ENCODE measurements around the gene MOB1A. TPM values are rescaled to one million over a fixed set of nuclear protein-coding genes. Genes with fewer than 3 reads are reported as not detected.

MOB1A gene
- total and polyA plus RNA-seq, 3 experiments from 2014 or later, result 161 to 185 (median 177) TPM

DNA sequence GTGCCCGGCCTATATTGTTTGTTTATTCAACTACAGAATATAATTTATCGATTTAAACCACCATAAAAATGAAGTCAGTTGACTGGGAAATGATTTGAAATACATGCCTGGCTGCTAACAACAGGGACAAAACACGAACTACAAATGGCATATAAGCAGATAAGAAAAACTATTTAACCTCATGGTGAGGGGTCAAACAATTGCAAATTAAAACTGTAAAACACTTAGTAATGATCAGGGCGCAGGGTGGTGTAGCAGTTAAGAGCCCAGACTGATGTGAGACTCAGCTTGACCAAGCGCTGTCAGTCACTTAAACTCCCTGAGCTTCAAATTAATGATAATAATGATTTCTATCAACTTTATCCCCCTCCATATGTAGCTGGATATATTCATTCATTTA lies 26.4 kb upstream of the MOB1A start:
- POLR2A ChIA-PET, result interaction anchor here (2.7 kb wide), 1 partner anchor 27 kb away, joined by 11 read pairs; the partner anchor contains the start of gene MOB1A

DNA sequence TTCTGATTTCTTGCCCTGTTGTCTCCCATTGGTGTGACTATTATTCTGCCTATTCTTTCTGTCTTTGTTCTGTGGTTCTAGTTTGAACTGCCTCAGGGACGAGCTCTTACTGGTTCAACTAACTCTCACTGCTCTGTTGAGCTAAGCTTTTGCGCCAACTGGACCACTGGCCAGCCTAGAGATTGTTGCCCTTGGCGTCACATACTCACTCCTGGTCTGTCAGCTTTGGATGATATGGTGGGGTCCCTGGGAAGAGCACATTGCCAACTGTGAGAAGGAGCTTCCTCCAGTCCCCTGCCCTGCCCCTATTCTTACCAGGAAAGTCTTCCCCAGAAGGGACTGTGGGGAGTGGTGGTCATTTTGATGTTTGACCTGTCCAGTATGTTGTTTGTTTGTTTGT lies 25.8 kb upstream of the MOB1A start:
- Histone ChIP-seq H3K27ac (ENCODE audit: low read depth, low read length) (no peak overlapping the region), H3K36me3 (ENCODE audit: insufficient read depth, low read length) (no peaks in the 10 kb centered on the region), H3K4me1 (ENCODE audit: insufficient read depth, low read length) (peaks cover 39% of the 10 kb centered on the region), H3K4me3 (ENCODE audit: low read length) (no peak overlapping the region), H3K9me3 (ENCODE audit: low read length) (no peaks in the 10 kb centered on the region), H3K27me3 (ENCODE audit: insufficient read depth, low read length, poor library complexity, severe bottlenecking) (no peaks in the 10 kb centered on the region)
- Mint-ChIP-seq H3K9me3 (no peaks in the 10 kb centered on the region), H3K27me3 (no peaks in the 10 kb centered on the region), H3K4me3 (peak overlapping the region in 1 of 7 donors; percentile 6), H3K36me3 (peaks cover 0 to 15% (median 3%) of the 10 kb centered on the region in 3 donors), H3K27ac (peak overlapping the region in 7 of 8 donors; percentile 11 to 98 (median 70)), H3K4me1 (peaks cover 34 to 74% (median 65%) of the 10 kb centered on the region in 3 donors)
- CTCF ChIA-PET, result interaction anchor here (1.1 kb wide), 2 partner anchors 25 to 45 kb away, joined by 3 to 4 read pairs; partner anchors contain the start of gene MOB1A
- DNase-seq, result no peak
- POLR2A ChIA-PET, result interaction anchor here (0.5 kb wide), 1 partner anchor 10 kb away, joined by 5 read pairs; no protein-coding TSS in a partner anchor

More for the DNA sequence above, 26.4 kb upstream of the MOB1A start:
- H3K4me3 ChIP-seq (ENCODE audit: low read length), result no peak overlapping the region
- Mint-ChIP-seq H3K27ac (peak overlapping the region; percentile 92 to 98 (median 97)), H3K9me3 (no peaks in the 10 kb centered on the region), H3K27me3 (no peaks in the 10 kb centered on the region), H3K4me1 (peaks cover 28 to 71% (median 59%) of the 10 kb centered on the region in 3 donors), H3K4me3 (peak overlapping the region in 6 of 7 donors; percentile 73 to 81 (median 76)), H3K36me3 (peaks cover 0 to 20% (median 7%) of the 10 kb centered on the region in 3 donors)
- CTCF ChIA-PET, result interaction anchor here (0.9 to 3.0 kb wide), 5 partner anchors 24 to 382 kb away, joined by 3 to 8 read pairs (median 3); partner anchors contain the start of gene MOB1A
- H3K9me3 ChIP-seq (ENCODE audit: low read length), result no peaks in the 10 kb centered on the region
- peak overlapping the region; percentile 68 for H3K27ac ChIP-seq (ENCODE audit: low read depth, low read length)
- peaks cover 4% of the 10 kb centered on the region for H3K36me3 ChIP-seq (ENCODE audit: insufficient read depth, low read length)
- H3K4me1 ChIP-seq (ENCODE audit: insufficient read depth, low read length), result peaks cover 34% of the 10 kb centered on the region
- DNase-seq, result no peak
- H3K27me3 ChIP-seq (ENCODE audit: insufficient read depth, low read length, poor library complexity, severe bottlenecking), result no peaks in the 10 kb centered on the region

DNA sequence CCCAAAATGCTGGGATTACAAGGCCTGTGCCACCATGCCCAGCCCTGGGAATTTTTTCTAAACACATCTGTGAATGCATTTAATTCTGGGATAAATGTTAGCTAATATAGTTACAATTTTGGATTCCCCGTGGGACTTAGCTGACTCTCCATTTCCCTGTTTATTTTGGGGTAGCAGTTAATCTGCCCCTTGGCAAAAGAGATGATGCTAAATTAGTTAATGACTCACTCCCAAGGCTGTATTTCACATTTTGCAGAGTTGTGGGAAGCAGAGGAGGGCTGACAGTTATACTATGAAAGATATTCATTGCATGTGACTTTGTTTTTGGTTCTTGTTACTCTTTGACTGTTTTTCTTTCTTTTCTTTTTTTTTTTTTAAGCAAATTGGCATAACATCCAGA lies 22.9 kb upstream of the MOB1A start:
- peaks cover 0 to 7% (median 0%) of the 10 kb centered on the region in 3 donors for H3K36me3 Mint-ChIP-seq

DNA sequence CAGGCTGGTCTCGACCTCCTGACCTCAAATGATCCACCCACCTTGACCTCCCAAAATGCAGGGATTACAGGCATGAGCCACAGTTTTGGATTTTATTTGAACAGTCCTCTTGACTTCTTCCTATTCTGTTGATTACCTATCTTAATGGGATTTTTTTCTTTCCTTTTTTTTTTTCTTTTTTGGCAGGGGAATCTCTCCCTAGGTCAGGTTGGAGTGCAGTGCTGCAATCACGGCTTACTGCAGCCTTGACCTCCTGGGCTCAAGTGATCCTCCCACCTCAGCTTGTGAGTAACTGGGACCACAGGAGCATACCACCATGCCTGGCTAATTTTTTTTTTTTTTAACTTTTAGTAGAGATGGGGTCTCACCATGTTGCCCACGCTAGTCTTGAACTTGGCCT lies 22.5 kb upstream of the MOB1A start:
- peaks cover 39 to 69% (median 59%) of the 10 kb centered on the region in 3 donors for H3K4me1 Mint-ChIP-seq
- ChIA-PET CTCF (interaction anchor here (1.3 kb wide), 1 partner anchor 22 kb away, joined by 3 read pairs; the partner anchor contains the start of gene MOB1A), POLR2A (no interaction called here)
- H3K27ac Mint-ChIP-seq, result peak overlapping the region in 2 of 8 donors; percentile 85 to 98
- Histone ChIP-seq H3K4me3 (ENCODE audit: low read length) (no peak overlapping the region), H3K9me3 (ENCODE audit: low read length) (no peaks in the 10 kb centered on the region), H3K36me3 (ENCODE audit: insufficient read depth, low read length) (no peaks in the 10 kb centered on the region), H3K27ac (ENCODE audit: low read depth, low read length) (no peak overlapping the region), H3K4me1 (ENCODE audit: insufficient read depth, low read length) (peaks cover 37% of the 10 kb centered on the region), H3K27me3 (ENCODE audit: insufficient read depth, low read length, poor library complexity, severe bottlenecking) (no peaks in the 10 kb centered on the region)
- H3K4me3 Mint-ChIP-seq, result peak overlapping the region in 1 of 7 donors; percentile 54
- H3K9me3 Mint-ChIP-seq, result no peaks in the 10 kb centered on the region
- no peak for DNase-seq
- H3K36me3 Mint-ChIP-seq, result peaks cover 0 to 7% (median 0%) of the 10 kb centered on the region in 3 donors
- no peaks in the 10 kb centered on the region for H3K27me3 Mint-ChIP-seq

More for the DNA sequence above, 22.9 kb upstream of the MOB1A start:
- DNase-seq, result no peak
- no peak overlapping the region for H3K27ac ChIP-seq (ENCODE audit: low read depth, low read length)
- ChIA-PET POLR2A (no interaction called here), CTCF (interaction anchor here (1.3 kb wide), 1 partner anchor 23 kb away, joined by 3 read pairs; the partner anchor contains the start of gene MOB1A)
- H3K9me3 Mint-ChIP-seq, result no peaks in the 10 kb centered on the region
- H3K36me3 ChIP-seq (ENCODE audit: insufficient read depth, low read length), result no peaks in the 10 kb centered on the region
- H3K4me1 Mint-ChIP-seq, result peaks cover 43 to 73% (median 63%) of the 10 kb centered on the region in 3 donors
- peaks cover 41% of the 10 kb centered on the region for H3K4me1 ChIP-seq (ENCODE audit: insufficient read depth, low read length)
- peak overlapping the region in 1 of 7 donors; percentile 54 for H3K4me3 Mint-ChIP-seq
- peak overlapping the region in 4 of 8 donors; percentile 24 to 85 (median 45) for H3K27ac Mint-ChIP-seq
- no peak overlapping the region for H3K4me3 ChIP-seq (ENCODE audit: low read length)
- no peaks in the 10 kb centered on the region for H3K27me3 ChIP-seq (ENCODE audit: insufficient read depth, low read length, poor library complexity, severe bottlenecking)
- H3K9me3 ChIP-seq (ENCODE audit: low read length), result no peaks in the 10 kb centered on the region
- no peaks in the 10 kb centered on the region for H3K27me3 Mint-ChIP-seq

DNA sequence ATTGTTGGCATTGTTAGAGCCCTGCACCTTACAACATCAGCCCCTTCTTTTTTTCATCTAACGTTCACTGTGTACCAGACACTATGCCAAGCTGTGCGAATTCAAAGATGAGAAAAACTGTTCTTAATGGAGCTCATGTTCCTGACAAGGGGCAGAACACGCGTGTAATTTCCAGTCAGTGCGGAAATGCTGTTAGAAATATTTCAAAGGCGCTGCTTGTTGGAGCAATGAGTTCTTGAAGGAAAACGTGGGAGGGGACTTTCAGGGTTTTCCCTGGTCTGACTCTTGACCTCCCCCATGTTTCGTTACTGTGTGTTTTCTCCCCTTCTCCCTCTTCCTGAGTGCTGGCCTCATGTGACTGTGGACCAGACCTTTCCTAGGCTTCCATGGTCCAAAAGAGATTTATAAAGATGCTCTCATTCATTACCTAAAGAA lies 21.2 kb upstream of the MOB1A start:
- H3K4me1 ChIP-seq (ENCODE audit: insufficient read depth, low read length), result peaks cover 23% of the 10 kb centered on the region
- Mint-ChIP-seq H3K27me3 (no peaks in the 10 kb centered on the region), H3K9me3 (no peaks in the 10 kb centered on the region), H3K27ac (peak overlapping the region; percentile 85 to 100 (median 96)), H3K4me1 (peaks cover 26 to 56% (median 46%) of the 10 kb centered on the region in 3 donors), H3K36me3 (peaks cover 0 to 7% (median 0%) of the 10 kb centered on the region in 3 donors), H3K4me3 (peak overlapping the region; percentile 90 to 100 (median 95))
- H3K36me3 ChIP-seq (ENCODE audit: insufficient read depth, low read length), result no peaks in the 10 kb centered on the region
- H3K9me3 ChIP-seq (ENCODE audit: low read length), result no peaks in the 10 kb centered on the region
- no peaks in the 10 kb centered on the region for H3K27me3 ChIP-seq (ENCODE audit: insufficient read depth, low read length, poor library complexity, severe bottlenecking)
- ChIA-PET CTCF (interaction anchor here (1.2 to 5.0 kb wide), 7 partner anchors 10 to 373 kb away, joined by 3 to 59 read pairs (median 5); partner anchors contain the start of genes BOLA3 and MOB1A), POLR2A (interaction anchor here (0.7 to 3.6 kb wide), 9 partner anchors 8 to 371 kb away, joined by 3 to 84 read pairs (median 4); partner anchors contain the start of genes MOB1A and STAMBP)
- H3K4me3 ChIP-seq (ENCODE audit: low read length), result peak overlapping the region; percentile 97
- no peak for DNase-seq
- peak overlapping the region; percentile 84 for H3K27ac ChIP-seq (ENCODE audit: low read depth, low read length)

DNA sequence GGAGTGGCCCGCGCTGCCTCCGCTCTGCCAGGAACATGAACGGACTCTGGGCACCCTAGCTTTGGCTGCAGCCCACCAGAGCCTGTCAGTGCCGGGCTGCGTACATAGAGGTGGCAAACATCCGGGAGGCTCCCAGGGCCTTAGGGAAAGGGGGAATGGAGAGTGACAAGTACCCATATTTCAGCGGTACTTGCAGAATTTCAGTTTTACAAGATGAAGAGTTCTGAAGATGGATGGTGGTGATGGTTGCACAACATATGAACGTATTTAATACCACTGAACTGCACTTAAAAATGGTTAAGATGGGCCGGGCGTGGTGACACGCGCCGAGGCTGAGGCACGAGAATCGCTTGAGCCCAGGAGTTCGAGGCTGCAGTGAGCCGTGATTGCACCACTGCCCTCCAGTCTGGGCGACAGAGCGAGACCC lies 20.6 kb upstream of the MOB1A start:
- peaks cover 23 to 50% (median 41%) of the 10 kb centered on the region in 3 donors for H3K4me1 Mint-ChIP-seq
- DNase-seq, result peak in 1 of 5 donors; percentile 3

DNA sequence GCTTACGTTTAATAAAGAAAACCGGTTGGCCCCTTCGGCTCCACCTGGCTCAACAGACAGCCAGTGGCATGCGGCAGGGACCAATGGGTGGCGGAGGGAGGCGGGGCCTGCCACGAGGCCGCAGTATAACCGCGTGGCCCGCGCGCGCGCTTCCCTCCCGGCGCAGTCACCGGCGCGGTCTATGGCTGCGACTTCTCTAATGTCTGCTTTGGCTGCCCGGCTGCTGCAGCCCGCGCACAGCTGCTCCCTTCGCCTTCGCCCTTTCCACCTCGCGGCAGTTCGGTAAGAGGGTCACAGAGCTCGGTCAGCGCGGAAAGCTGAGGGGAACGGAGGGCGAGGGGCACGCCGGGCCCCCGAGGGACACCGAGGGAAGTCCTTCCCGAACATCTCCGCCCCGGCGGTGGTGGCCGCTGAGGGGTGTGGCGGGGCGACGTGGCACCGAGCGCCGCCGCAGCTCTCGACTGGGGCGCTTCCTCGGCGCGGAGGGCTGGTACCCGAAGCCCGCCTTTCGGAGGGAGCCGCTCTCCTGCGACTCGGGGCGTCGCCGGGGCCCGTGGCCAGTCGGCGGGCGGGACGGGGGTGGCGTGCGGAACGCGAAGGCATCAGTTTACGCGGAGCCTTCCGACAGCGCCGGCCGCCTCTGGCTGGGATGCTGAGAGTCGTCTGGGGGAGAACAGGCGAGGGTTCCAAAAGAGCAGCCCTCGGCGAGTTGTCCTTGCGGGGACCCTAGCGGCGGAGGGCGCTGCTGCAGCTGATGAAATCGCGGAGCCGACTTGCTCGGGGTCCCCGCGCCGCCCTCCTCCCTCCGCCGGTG lies 20.0 kb upstream of the MOB1A start, which contains the start of gene MTHFD2:
Gene MTHFD2, plus strand, starts transcription at position 155 of the 814 bp plus-strand sequence. Its CDS starts 27 bp downstream, at position 182.
- Histone ChIP-seq H3K9me3 (ENCODE audit: low read length) (no peaks in the 10 kb centered on the region), H3K27ac (ENCODE audit: low read depth, low read length) (peak within 1 kb of the TSS; percentile 84), H3K27me3 (ENCODE audit: insufficient read depth, low read length, poor library complexity, severe bottlenecking) (no peaks in the 10 kb centered on the region), H3K4me1 (ENCODE audit: insufficient read depth, low read length) (peaks cover 23% of the 10 kb centered on the region), H3K36me3 (ENCODE audit: insufficient read depth, low read length) (no peaks in the 10 kb centered on the region), H3K4me3 (ENCODE audit: low read length) (peak within 1 kb of the TSS; percentile 97)
- CTCF ChIA-PET, result interaction anchor here (0.7 to 5.0 kb wide), 12 partner anchors 9 to 372 kb away, joined by 3 to 59 read pairs (median 6); partner anchors contain the start of genes BOLA3 and MOB1A
- Mint-ChIP-seq H3K4me3 (peak within 1 kb of the TSS; percentile 90 to 100 (median 95)), H3K36me3 (peaks cover 0 to 7% (median 0%) of the 10 kb centered on the region in 3 donors), H3K27ac (peak within 1 kb of the TSS; percentile 85 to 100 (median 98)), H3K27me3 (no peaks in the 10 kb centered on the region), H3K4me1 (peaks cover 23 to 44% (median 40%) of the 10 kb centered on the region in 3 donors), H3K9me3 (no peaks in the 10 kb centered on the region)
- DNase-seq, result peak; percentile 82 to 91 (median 84)
- POLR2A ChIA-PET, result interaction anchor here (0.6 to 3.6 kb wide), 12 partner anchors 9 to 462 kb away, joined by 3 to 84 read pairs (median 3); partner anchors contain the start of genes MOB1A, STAMBP and TPRKB

More for the DNA sequence above, 20.6 kb upstream of the MOB1A start:
- Histone ChIP-seq H3K36me3 (ENCODE audit: insufficient read depth, low read length) (no peaks in the 10 kb centered on the region), H3K9me3 (ENCODE audit: low read length) (no peaks in the 10 kb centered on the region), H3K4me3 (ENCODE audit: low read length) (peak overlapping the region; percentile 97), H3K27me3 (ENCODE audit: insufficient read depth, low read length, poor library complexity, severe bottlenecking) (no peaks in the 10 kb centered on the region), H3K4me1 (ENCODE audit: insufficient read depth, low read length) (peaks cover 23% of the 10 kb centered on the region), H3K27ac (ENCODE audit: low read depth, low read length) (peak overlapping the region; percentile 84)
- CTCF ChIA-PET, result interaction anchor here (0.9 to 5.0 kb wide), 11 partner anchors 9 to 372 kb away, joined by 3 to 59 read pairs (median 6); partner anchors contain the start of genes BOLA3 and MOB1A
- POLR2A ChIA-PET, result interaction anchor here (0.7 to 3.6 kb wide), 13 partner anchors 8 to 462 kb away, joined by 3 to 84 read pairs (median 3); partner anchors contain the start of genes MOB1A, STAMBP and TPRKB
- Mint-ChIP-seq H3K9me3 (no peaks in the 10 kb centered on the region), H3K4me3 (peak overlapping the region; percentile 90 to 100 (median 95)), H3K27me3 (no peaks in the 10 kb centered on the region), H3K36me3 (peaks cover 0 to 7% (median 0%) of the 10 kb centered on the region in 3 donors), H3K27ac (peak overlapping the region; percentile 85 to 100 (median 96))

All from CD8-positive, alpha-beta memory T cell (primary cell).